Right renal cortex interstitium (tissue), 3 donors: ENCODE results near the gene TAGLN2. TPM values are rescaled to one million over a fixed set of nuclear protein-coding genes. Genes with fewer than 3 reads are reported as not detected.

Experiments
- DNase-seq, 3 donors: peaks; one replicate each; pipeline ENCODE4 v3.0.0-alpha.2; 2013; ENCODE audit warnings: low read depth in 3 of 3, low spot score in 2 of 3
- polyA plus RNA-seq, 3 donors: library from polyadenylated mRNA; unstranded; fragments of 120-200 nt; gene quantifications; one replicate each; pipeline ENCODE4 v1.2.1, GENCODE V29; 2013; ENCODE audit not compliant: insufficient read length in 3 of 3

The TAGLN2 gene
- polyA plus RNA-seq, 3 donors = 116 to 148 (median 133) TPM

GRCh38 chr1:159937054-159937750 lies 11.9 kb upstream of the TAGLN2 start:
- DNase-seq = no peak

- DNase-seq = no peak
These were observed 11.1 kb upstream of the TAGLN2 start for GRCh38 chr1:159936273-159936904.

DNA sequence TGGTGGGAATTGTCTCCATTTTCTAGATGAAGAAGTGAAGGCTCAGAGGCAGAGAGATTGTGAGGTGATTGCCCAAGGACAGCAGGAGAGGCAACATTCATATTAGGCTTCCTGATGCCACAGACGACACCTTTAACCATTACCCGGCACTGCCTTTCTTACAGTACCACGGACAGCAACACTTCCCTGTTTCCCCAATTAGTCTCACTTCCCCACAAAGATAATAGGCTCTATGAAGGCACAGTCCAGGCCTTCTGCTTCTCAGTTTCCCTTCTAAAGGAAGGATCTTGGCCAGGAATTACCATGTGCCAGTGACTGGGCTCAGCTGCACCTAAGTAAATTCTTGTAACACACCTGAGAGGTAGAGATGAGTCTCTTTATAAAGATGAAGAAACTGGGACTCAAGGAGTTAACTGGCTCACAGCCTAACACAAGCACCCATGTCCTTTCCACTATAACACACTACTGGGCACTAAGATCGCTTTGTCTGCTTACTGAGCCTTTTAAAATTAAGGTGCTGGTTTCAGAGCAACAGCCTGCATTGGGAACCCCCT lies 10.5 kb upstream of the TAGLN2 start:
- no peak for DNase-seq

DNA sequence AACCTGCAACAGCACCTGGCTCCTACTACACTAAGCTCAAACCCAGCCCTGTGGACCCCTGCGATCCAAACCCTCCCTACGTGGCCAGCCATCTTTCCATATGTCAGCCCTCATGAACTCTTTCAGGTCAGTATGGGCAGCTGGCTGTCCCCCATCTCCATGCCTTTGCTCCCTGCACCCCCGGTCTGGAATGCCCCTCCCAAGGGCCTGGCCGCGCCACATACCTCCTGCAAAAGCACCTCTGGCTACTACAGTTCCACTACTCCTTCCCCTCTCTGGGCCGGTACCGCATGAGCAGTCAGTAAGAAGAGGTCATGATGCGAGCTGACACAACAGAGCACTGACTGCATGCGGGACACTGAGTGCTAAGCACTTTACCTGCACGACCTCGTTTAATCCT lies 10.0 kb upstream of the TAGLN2 start:
- no peak for DNase-seq

GRCh38 chr1:159934136-159935039 lies 9.1 kb upstream of the TAGLN2 start:
- DNase-seq = no peak

GRCh38 chr1:159933347-159933746 lies 8.0 kb upstream of the TAGLN2 start:
- DNase-seq = no peak

DNA sequence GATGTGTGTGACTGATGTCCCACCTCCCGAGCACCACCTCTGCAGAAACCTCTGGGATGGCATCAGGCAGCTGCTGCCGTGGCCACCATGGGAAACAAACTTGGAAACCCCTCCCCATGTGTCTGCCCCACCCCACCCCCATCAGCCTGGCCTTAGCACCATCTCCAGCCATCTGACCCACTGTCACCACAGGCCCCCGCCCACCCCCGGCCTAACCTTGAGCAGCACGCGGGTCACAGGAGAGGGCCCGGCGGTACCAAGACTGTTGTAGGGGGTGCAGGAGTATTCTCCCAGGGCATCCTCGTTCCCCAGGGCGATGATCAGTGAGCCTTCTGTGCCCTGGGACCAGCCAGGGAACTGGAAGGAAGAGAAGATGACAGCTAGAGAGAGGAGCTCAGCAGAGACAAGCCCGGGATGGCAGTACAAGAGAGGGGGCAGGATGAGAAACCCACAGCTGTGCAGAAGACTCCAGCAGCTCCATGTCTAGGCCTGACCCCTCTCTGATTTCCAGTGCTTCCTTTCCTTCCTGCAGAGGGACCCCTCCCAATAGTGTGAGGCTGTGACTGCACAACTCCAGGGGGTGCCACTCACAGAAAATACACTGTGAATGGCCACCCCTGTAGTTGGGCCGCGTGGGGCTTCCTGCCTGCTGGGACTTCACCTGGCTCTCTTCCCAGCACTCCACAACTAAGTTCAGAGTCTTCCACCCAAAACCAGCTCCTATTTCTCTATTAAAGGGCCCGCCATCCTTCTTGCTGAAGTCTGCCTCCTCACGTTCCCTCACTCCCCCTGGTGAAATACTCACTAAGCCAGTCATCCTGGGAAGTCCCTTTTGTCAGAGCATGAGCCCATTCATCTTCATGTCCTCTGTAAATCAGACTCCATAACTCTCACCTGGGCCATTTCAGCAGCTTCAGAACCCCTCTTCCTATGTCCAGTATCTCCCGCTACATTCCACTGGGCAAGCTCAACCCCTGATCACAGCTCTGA lies 7.3 kb upstream of the TAGLN2 start:
- DNase-seq = no peak

- no peak for DNase-seq
These were observed 6.5 kb upstream of the TAGLN2 start for GRCh38 chr1:159931795-159932173.

GRCh38 chr1:159931101-159931794 lies 5.9 kb upstream of the TAGLN2 start:
- no peak for DNase-seq

DNA sequence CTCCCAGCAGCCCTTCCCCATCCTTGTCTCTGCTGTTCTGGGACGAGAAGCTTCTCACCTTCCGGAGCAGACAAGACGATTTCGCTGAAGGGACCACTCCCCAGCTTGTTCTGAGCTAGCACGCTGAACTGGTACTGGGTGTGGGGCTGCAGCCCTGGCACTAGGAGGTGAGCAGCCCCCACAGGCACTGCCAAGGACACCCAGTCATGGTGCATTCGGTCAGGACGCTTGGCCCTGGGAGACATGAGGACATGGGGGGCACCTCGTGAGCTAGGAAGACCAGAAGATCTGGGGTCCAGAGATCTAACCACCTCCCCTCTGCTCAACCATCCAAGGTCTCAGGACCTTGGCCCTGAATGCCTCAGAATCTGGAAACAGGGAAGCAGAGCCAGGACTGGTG lies 5.3 kb upstream of the TAGLN2 start:
- no peak for DNase-seq

DNA sequence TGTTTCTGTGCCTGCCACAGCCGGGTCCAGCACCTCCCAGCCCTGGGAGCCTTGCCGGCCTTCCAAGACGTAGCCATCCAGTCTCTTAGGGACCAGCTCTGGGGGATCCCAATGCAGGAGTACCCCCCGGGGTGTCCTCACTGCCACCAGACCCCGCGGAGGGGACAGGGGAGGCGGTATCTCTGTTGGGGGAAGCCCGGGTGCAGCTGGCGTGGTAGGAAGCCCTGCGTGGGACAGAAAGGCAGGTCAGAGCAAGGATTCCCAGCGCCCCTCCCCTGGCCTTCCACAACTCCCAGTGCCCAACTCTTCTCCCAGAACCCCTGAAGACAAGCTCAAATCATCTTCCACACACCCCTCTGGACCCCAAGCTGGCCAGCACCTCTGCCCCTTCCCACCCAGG lies 4.9 kb upstream of the TAGLN2 start:
- no peak for DNase-seq

- DNase-seq = no peak
These were observed 4.1 kb upstream of the TAGLN2 start for GRCh38 chr1:159929155-159930051.

- no peak for DNase-seq
These were observed 3.3 kb upstream of the TAGLN2 start for GRCh38 chr1:159928491-159929050.

DNA sequence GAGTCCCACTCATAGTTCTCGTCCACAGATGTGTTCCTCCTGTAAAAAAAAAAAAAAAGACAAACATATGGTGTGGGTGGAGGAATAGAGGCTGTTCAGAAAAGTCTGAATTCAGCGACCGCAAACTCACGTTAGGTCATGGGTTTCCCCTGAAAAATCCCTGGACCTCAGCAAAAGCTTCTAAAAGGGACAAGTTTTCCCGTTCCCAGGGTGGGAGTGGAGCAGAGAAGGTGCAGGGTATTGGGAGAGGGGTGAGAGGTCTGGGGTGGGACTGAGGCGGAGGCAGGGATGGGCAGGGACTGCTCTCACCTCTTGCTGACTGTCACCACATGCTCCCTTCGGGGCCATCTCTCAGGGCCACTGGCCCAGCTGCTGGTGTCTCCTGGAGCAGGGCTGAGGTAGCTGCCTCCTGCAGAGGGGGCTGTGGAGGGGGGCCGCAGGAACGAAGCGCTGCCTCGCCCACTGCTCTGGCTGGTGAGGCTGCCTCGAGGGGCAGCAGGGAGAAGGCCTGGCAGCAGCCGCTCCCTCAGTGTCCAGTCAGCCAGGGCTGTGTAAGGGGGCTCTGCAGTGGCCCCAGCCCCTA lies 2.6 kb upstream of the TAGLN2 start:
- no peak for DNase-seq

DNA sequence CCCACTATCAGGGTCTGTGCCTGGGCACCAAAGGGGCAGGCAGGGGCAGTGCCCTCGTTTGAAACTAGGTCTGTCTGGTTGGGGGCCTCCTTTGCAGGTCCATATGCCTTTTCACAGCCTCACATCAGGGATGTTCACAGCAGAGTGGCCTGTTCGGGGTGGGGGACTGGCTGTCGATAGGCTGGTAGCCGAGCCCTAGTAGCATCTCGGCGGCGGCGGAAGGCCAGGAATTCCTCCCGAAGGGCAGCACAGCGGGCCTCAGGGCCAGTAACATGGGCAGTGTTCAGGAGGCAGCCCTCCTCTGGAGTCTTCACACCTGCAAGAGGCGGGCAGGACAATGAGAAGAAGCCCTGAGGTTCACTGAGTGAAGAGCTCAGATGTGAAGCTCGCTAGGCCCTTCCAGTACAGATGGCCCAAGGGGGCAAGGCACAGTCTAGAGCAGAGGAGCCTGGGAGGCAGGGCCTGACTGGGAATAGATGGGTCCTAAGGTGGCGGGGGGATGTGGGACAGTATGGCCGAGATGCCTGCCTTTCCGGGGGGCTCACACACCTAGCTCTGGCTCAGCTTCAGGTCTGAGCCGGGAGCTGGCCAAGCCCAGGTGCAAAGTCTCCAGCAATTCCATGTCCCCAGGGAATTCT lies 2.0 kb upstream of the TAGLN2 start:
- no peak for DNase-seq

- DNase-seq = no peak
These were observed 392 bp upstream of the TAGLN2 start for GRCh38 chr1:159925719-159926078.

GRCh38 chr1:159924025-159924790 lies 1.1 kb downstream of the TAGLN2 start:
- no peak for DNase-seq
